Liver (tissue), 9 donors: Measurements from ENCODE around the gene WDR76. TPM values are rescaled to one million over a fixed set of nuclear protein-coding genes. Genes with fewer than 3 reads are reported as not detected.

ENCODE experiments used
- DNase-seq: peaks from one replicate; pipeline ENCODE4 v3.0.0-alpha.2; 2017; ENCODE audit warnings: low spot score
- H3K27ac ChIP-seq, 2 donors: one replicate each; pipeline ENCODE4 v1.7.0; 2013; ENCODE audit warnings: inconsistent platforms in 2 of 2, low read length in 2 of 2, control low read depth in 1 of 2, low read depth in 1 of 2, mild to moderate bottlenecking in 1 of 2
- H3K27me3 ChIP-seq, 4 donors: one replicate each; pipeline versions ENCODE4 v1.6.1 to v1.7.0; 2013; ENCODE audit warnings: low read length in 3 of 4, inconsistent platforms in 1 of 4, mild to moderate bottlenecking in 1 of 4, moderate library complexity in 1 of 4; ENCODE audit not compliant: control insufficient read depth in 4 of 4, insufficient read depth in 4 of 4
- H3K36me3 ChIP-seq, 4 donors: one replicate each; pipeline versions ENCODE4 v1.6.1 to v1.7.0; 2013; ENCODE audit warnings: low read length in 3 of 4, mild to moderate bottlenecking in 3 of 4, low read depth in 1 of 4, moderate library complexity in 1 of 4; ENCODE audit not compliant: control insufficient read depth in 4 of 4, insufficient read depth in 3 of 4
- H3K4me1 ChIP-seq, 4 donors: one replicate each; pipeline versions ENCODE4 v1.6.1 to v1.7.0; 2013; ENCODE audit warnings: low read length in 3 of 4, mild to moderate bottlenecking in 3 of 4, moderate library complexity in 1 of 4; ENCODE audit not compliant: control insufficient read depth in 4 of 4, insufficient read depth in 4 of 4
- H3K4me3 ChIP-seq, 3 donors: one replicate each; pipeline versions ENCODE4 v1.6.1 to v1.7.0; 2013; ENCODE audit warnings: low read length in 3 of 3, control low read depth in 1 of 3, low read depth in 1 of 3, mild to moderate bottlenecking in 1 of 3
- H3K9ac ChIP-seq, 2 donors: one replicate each; pipeline ENCODE4 v1.7.0; 2013; ENCODE audit warnings: low read length in 2 of 2, mild to moderate bottlenecking in 2 of 2, moderate library complexity in 2 of 2, control low read depth in 1 of 2, low read depth in 1 of 2
- H3K9me3 ChIP-seq, 4 donors: one replicate each; pipeline versions ENCODE4 v1.6.1 to v1.7.0; 2013; ENCODE audit warnings: low read length in 3 of 4; ENCODE audit not compliant: control insufficient read depth in 4 of 4
- GABPA ChIP-seq, 2 donors: IDR thresholded peaks in 1 of 2; conservative IDR thresholded peaks in 1 of 2; 2 replicates each; pipeline ENCODE4 v1.6.1; 2016; ENCODE audit warnings: antibody characterized with exemption in 2 of 2, mild to moderate bottlenecking in 1 of 2, moderate library complexity in 1 of 2
- HNF4G ChIP-seq: IDR thresholded peaks from 2 replicates; pipeline ENCODE4 v1.6.1; 2016; ENCODE audit warnings: antibody characterized with exemption
- JUND ChIP-seq, 2 donors: IDR thresholded peaks; 2 replicates each; pipeline ENCODE4 v1.6.1; 2016; ENCODE audit warnings: antibody characterized with exemption in 2 of 2
- NR2F2 ChIP-seq: IDR thresholded peaks from 2 replicates; pipeline ENCODE4 v1.6.1; 2016; ENCODE audit warnings: antibody characterized with exemption
- RXRA ChIP-seq, 2 donors: IDR thresholded peaks; 2 replicates each; pipeline ENCODE4 v1.6.1; 2017 to 2018; ENCODE audit warnings: antibody characterized with exemption in 2 of 2, mild to moderate bottlenecking in 1 of 2
- SP1 ChIP-seq: IDR thresholded peaks from 2 replicates; pipeline ENCODE4 v1.6.1; 2018; ENCODE audit warnings: antibody characterized with exemption, mild to moderate bottlenecking
- TAF1 ChIP-seq: conservative IDR thresholded peaks from 2 replicates; pipeline ENCODE4 v1.6.1; 2016; ENCODE audit warnings: antibody characterized with exemption, mild to moderate bottlenecking
- WGBS: extraction: QIAGEN DNeasy Blood & Tissue Kit; methylation state at CpG from one replicate; pipeline ENCODE4 v1.1.7; 2013; 5-methylcytosine and 5-hydroxymethylcytosine counted together
- polyA plus RNA-seq, 2 donors: library from polyadenylated mRNA; stranded (reverse) in 1 of 2; unstranded in 1 of 2; fragments of 200-250 nt in 1 of 2; fragments of >200 nt in 1 of 2; fragmentation: Nextera tagmentation in 1 of 2; extraction: Ambion mirVana in 1 of 2; gene quantifications; one replicate each; pipeline versions ENCODE4 v1.2.1 to v1.2.3, GENCODE V29; 2013 to 2015
- total RNA-seq, 2 donors: library from RNA; depleted of rRNA; stranded (reverse); fragments of >200 nt; gene quantifications; one replicate each; pipeline ENCODE4 v1.2.3, GENCODE V29; 2014
- TF ChIP-seq, protein P1 (sequence below): IDR thresholded peaks from 2 replicates; pipeline ENCODE4 v1.6.1; 2016; ENCODE audit warnings: antibody characterized with exemption
- TF ChIP-seq, protein P2 (sequence below): IDR thresholded peaks from 2 replicates; pipeline ENCODE4 v1.6.1; 2016; ENCODE audit warnings: antibody characterized with exemption
- TF ChIP-seq, protein P3 (sequence below): IDR thresholded peaks from 2 replicates; pipeline ENCODE4 v1.6.1; 2016; ENCODE audit warnings: antibody characterized with exemption
- TF ChIP-seq, protein P4 (sequence below): IDR thresholded peaks from 2 replicates; pipeline ENCODE4 v1.6.1; 2016; ENCODE audit warnings: antibody characterized with exemption, mild to moderate bottlenecking
- donor health status: healthy.
- donor health status: healthy.
- donor health status: healthy.
- donor health status: healthy.
- donor health status: healthy.

Gene WDR76
- total and polyA plus RNA-seq, 4 donors: 0.44 to 17.4 (median 0.81) TPM

DNA sequence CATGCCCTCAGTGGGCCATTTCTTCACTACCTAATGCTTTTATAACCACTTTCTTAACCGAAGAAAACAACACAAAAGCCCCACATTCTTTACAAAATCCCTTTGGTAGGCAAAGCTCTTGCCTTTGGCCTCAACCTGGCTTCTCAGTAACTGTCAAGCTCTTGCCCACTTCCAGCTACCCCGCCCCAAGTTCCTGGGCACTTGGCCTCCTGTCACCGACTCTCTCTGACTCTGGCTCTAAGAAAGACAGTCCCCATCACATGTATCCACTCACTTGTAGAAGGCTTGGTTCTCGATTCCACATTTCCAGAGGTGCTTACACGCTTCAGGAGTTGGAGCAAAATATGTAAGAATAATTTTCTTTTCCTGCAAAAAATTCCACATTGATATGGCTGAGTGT, 61.1 kb downstream of the WDR76 start:
- H3K27ac ChIP-seq: no peak overlapping the region
- H3K27me3 ChIP-seq: no peaks in the 10 kb centered on the region
- no peak for TF ChIP-seq TAF1
- H3K4me1 ChIP-seq: no peaks in the 10 kb centered on the region
- H3K36me3 ChIP-seq: no peaks in the 10 kb centered on the region
- 96% methylated on average over 5 of the region's 5 CpGs for WGBS
- H3K4me3 ChIP-seq: no peak overlapping the region
- H3K9me3 ChIP-seq: no peaks in the 10 kb centered on the region
- H3K9ac ChIP-seq: no peak overlapping the region
- no peak for DNase-seq

DNA sequence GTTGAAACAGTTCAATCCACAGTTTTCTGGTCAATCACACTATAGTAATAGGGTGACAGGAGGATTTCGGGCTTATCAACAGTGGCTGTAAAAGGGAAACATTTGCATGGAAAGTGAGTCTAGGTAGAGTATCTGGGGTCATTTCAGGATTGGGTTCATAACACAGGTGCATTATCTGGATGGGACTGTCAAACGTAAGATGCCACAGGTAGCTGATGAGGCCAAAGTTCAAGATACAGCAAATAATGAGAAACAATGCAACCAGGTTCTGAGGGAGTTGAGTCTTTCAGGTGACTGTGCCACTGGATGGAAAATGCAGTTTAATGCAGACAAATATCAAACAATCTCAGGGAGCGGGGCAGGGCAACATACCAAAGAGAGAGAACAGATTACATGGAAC, 62.2 kb downstream of the WDR76 start:
- Histone ChIP-seq H3K27me3 (no peaks in the 10 kb centered on the region), H3K36me3 (no peaks in the 10 kb centered on the region), H3K9me3 (no peaks in the 10 kb centered on the region), H3K4me3 (no peak overlapping the region), H3K9ac (no peak overlapping the region), H3K4me1 (no peaks in the 10 kb centered on the region), H3K27ac (no peak overlapping the region)
- no peak for DNase-seq
- WGBS: 70% methylated on average over 3 of the region's 3 CpGs
- TF ChIP-seq NR2F2: no peak
- TF ChIP-seq, protein P1, sequence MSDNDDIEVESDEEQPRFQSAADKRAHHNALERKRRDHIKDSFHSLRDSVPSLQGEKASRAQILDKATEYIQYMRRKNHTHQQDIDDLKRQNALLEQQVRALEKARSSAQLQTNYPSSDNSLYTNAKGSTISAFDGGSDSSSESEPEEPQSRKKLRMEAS: no peak
- no peak for TF ChIP-seq HNF4G

DNA sequence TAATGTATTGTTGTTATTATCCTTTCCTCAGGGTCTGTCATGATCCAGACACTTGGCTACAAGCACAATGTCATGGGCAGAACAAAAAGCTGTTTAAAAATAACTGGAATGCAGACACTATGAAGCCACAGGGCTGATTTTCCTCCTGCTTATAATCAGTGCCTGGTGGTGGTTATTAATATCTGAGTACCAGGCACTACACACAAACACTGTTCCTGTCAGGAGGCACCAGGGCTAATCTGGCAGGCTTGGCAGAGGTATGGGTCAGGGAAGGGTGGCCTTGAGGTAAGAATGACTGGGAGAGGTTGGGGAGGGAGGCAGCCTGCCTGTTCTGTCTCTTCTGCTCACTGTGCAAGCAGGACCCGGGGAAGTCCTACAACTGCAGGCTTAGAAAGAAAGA, 67.2 kb downstream of the WDR76 start:
- Histone ChIP-seq H3K9ac (no peak overlapping the region), H3K9me3 (no peaks in the 10 kb centered on the region), H3K27ac (no peak overlapping the region), H3K36me3 (no peaks in the 10 kb centered on the region), H3K27me3 (no peaks in the 10 kb centered on the region), H3K4me1 (no peaks in the 10 kb centered on the region), H3K4me3 (no peak overlapping the region)
- TF ChIP-seq GABPA (IDR thresholded peaks at IDR 0.05 in 1 of 2, conservative IDR thresholded peaks at IDR 0.05 in 1 of 2) (no peak), JUND (IDR thresholded peaks at IDR 0.05) (no peak)
- TF ChIP-seq, protein P2, sequence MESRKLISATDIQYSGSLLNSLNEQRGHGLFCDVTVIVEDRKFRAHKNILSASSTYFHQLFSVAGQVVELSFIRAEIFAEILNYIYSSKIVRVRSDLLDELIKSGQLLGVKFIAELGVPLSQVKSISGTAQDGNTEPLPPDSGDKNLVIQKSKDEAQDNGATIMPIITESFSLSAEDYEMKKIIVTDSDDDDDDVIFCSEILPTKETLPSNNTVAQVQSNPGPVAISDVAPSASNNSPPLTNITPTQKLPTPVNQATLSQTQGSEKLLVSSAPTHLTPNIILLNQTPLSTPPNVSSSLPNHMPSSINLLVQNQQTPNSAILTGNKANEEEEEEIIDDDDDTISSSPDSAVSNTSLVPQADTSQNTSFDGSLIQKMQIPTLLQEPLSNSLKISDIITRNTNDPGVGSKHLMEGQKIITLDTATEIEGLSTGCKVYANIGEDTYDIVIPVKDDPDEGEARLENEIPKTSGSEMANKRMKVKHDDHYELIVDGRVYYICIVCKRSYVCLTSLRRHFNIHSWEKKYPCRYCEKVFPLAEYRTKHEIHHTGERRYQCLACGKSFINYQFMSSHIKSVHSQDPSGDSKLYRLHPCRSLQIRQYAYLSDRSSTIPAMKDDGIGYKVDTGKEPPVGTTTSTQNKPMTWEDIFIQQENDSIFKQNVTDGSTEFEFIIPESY: no peak
- DNase-seq: no peak
- WGBS: 84% methylated on average over 1 of the region's 1 CpG

DNA sequence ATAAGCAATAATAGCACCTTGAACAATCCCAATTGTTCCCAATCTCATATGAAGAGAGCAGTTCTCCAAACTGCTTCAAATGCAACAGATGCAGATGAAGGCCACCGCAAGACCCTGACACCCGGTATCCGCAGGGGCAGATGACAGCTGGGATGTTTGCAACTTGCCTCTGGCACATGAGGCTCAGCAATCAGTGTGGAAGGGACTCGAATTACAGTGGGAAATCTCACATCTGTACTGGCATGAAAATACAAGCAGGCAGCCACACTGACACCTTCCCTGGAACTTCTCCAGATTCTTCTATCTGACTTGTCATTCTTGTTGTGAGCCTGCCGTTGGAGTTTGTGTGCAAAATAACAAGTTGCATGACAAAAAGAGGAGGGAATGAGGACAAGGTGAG, 68.8 kb downstream of the WDR76 start:
- H3K9me3 ChIP-seq: no peaks in the 10 kb centered on the region
- no peaks in the 10 kb centered on the region for H3K36me3 ChIP-seq
- H3K4me1 ChIP-seq: no peaks in the 10 kb centered on the region
- H3K27ac ChIP-seq: no peak overlapping the region
- TF ChIP-seq, protein P3, sequence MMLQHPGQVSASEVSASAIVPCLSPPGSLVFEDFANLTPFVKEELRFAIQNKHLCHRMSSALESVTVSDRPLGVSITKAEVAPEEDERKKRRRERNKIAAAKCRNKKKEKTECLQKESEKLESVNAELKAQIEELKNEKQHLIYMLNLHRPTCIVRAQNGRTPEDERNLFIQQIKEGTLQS: no peak
- TF ChIP-seq RXRA (IDR thresholded peaks at IDR 0.05) (no peak), SP1 (no peak)
- TF ChIP-seq, protein P4, sequence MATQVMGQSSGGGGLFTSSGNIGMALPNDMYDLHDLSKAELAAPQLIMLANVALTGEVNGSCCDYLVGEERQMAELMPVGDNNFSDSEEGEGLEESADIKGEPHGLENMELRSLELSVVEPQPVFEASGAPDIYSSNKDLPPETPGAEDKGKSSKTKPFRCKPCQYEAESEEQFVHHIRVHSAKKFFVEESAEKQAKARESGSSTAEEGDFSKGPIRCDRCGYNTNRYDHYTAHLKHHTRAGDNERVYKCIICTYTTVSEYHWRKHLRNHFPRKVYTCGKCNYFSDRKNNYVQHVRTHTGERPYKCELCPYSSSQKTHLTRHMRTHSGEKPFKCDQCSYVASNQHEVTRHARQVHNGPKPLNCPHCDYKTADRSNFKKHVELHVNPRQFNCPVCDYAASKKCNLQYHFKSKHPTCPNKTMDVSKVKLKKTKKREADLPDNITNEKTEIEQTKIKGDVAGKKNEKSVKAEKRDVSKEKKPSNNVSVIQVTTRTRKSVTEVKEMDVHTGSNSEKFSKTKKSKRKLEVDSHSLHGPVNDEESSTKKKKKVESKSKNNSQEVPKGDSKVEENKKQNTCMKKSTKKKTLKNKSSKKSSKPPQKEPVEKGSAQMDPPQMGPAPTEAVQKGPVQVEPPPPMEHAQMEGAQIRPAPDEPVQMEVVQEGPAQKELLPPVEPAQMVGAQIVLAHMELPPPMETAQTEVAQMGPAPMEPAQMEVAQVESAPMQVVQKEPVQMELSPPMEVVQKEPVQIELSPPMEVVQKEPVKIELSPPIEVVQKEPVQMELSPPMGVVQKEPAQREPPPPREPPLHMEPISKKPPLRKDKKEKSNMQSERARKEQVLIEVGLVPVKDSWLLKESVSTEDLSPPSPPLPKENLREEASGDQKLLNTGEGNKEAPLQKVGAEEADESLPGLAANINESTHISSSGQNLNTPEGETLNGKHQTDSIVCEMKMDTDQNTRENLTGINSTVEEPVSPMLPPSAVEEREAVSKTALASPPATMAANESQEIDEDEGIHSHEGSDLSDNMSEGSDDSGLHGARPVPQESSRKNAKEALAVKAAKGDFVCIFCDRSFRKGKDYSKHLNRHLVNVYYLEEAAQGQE: no peak
- no peak for DNase-seq
- H3K4me3 ChIP-seq: no peak overlapping the region
- H3K9ac ChIP-seq: no peak overlapping the region
- 61% methylated on average over 5 of the region's 5 CpGs for WGBS
- no peaks in the 10 kb centered on the region for H3K27me3 ChIP-seq
